Measurements from ENCODE around the gene FRK.

Gene FRK

DNA sequence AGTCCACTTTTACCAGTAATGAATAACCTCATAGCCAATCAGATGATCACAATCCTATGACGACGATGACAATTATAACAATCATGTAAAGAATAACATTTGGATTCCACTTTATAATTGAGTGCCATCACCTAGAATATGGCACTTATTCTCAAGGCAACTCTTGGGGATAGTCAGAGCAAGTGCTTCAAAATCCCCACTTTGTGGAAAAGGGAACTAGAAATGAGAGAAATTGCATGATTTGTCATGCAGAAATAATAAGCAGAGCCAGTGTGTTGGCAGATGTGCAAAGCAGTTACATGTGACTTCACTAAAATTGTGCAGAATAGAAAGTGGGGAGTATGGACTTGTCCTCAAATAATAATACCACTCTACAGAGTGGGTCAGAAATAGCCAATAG is 41.3 kb downstream of the FRK start:
- in situ Hi-C loops (cut with MboI; ENCODE audit: low pct_unique_long_range_greater_than_20kb, low sequenced_read_pairs, unreplicated experiment): no loop called here

DNA sequence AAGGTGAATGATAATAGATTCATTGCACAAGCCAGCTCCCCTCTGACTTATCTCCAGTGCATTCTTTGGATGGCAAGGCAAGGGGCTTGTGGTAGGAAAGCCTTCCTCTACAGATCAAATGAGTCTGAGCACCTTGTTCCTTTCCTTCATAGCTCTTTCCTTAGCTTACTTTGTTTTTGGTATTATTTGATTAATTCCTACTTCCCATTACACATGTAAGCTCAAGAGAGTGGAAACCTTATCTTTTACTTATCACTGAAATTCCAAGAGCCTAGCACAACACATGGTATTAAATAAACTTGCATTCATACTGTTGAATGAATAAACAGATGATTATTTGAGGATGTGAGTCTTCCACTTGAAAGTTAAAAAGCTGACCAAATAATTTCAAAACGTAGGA is 41.7 kb downstream of the FRK start:
- TF ChIP-seq, protein P1, sequence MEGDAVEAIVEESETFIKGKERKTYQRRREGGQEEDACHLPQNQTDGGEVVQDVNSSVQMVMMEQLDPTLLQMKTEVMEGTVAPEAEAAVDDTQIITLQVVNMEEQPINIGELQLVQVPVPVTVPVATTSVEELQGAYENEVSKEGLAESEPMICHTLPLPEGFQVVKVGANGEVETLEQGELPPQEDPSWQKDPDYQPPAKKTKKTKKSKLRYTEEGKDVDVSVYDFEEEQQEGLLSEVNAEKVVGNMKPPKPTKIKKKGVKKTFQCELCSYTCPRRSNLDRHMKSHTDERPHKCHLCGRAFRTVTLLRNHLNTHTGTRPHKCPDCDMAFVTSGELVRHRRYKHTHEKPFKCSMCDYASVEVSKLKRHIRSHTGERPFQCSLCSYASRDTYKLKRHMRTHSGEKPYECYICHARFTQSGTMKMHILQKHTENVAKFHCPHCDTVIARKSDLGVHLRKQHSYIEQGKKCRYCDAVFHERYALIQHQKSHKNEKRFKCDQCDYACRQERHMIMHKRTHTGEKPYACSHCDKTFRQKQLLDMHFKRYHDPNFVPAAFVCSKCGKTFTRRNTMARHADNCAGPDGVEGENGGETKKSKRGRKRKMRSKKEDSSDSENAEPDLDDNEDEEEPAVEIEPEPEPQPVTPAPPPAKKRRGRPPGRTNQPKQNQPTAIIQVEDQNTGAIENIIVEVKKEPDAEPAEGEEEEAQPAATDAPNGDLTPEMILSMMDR (IDR thresholded peaks at IDR 0.05; ENCODE audit: extremely low read depth, insufficient read depth, missing control alignments): no peak
- in situ Hi-C loops (cut with MboI; ENCODE audit: low pct_unique_long_range_greater_than_20kb, low sequenced_read_pairs, unreplicated experiment): no loop called here
- no peak for DNase-seq (ENCODE audit: low spot score)

More for the DNA sequence above, 41.3 kb downstream of the FRK start:
- DNase-seq (ENCODE audit: low spot score): peak; percentile 9
- TF ChIP-seq, protein P1 (IDR thresholded peaks at IDR 0.05; ENCODE audit: extremely low read depth, insufficient read depth, missing control alignments): no peak

DNA sequence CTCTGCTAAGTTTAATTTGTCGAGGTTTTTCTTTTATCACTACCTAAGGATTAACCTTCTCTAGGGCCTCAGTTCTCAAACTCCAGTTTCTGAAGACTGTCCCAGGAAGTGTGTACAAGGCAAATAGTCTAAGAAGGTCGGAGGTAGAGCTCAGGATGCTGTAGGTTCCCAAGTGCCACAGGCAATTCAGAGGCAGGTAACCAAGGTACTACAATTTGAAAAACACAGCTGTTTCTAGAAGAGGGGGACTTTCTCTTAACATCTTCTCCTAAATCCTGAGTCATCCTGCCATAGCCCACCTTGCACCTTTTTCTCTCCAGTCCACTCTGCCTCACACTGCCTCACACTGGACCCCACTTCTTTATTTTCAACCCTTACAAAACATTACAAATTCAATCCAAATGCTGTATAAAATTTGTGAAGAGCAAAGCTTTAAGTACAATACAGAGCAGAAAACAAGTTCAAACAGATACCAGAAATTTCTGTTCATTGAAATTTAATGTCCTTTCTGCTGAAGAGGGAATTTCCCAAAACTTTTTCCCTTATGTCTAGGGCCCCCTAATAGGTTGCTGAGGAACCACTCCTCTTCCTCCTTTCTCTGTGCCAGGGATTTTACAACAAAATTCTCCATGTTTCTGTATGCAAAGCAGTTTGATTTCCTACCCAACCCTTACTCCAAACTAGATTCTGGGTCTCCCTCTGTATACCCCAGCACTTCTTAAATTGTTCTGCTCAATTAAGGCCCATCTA is 43.0 kb downstream of the FRK start:
- no peak for DNase-seq (ENCODE audit: low spot score)
- TF ChIP-seq, protein P1 (IDR thresholded peaks at IDR 0.05; ENCODE audit: extremely low read depth, insufficient read depth, missing control alignments): no peak
- in situ Hi-C loops (cut with MboI; ENCODE audit: low pct_unique_long_range_greater_than_20kb, low sequenced_read_pairs, unreplicated experiment): no loop called here

DNA sequence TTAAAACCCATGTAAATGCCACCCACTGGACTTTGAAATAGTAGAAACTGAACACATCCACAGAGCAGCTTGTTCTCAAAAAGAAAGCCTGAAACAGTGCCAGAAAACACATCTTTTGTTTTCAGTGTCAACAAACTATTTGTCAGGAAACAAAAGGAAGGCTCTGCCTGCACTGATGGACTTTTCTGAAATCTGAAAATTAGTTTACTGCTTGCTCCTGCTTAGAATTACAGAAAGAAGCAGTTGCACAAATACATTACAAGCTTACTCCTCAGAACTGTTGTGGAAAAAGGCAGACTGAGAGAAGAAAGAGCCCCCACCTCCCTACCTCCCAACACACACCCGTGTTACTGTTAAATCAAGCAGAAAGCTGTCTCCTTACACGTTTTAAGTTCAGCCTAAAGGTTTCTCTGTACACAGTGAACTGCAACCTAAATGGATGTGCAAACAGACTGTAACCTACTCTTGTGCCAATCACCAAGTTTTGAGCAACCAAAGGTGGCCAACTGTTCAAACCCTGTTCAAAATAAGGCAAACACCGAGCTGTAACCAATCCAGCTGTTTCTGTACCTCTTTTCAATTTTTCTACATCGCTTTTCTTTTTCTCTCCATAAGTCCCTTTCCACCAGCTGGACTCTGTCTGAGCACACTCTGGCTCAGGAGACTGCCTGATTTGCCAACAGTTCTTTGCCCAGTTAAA is 43.7 kb downstream of the FRK start:
- TF ChIP-seq, protein P1 (IDR thresholded peaks at IDR 0.05; ENCODE audit: extremely low read depth, insufficient read depth, missing control alignments): no peak
- in situ Hi-C loops (cut with MboI; ENCODE audit: low pct_unique_long_range_greater_than_20kb, low sequenced_read_pairs, unreplicated experiment): no loop called here
- DNase-seq (ENCODE audit: low spot score): no peak

- in situ Hi-C loops (cut with MboI; ENCODE audit: low pct_unique_long_range_greater_than_20kb, low sequenced_read_pairs, unreplicated experiment): no loop called here
- no peak for DNase-seq (ENCODE audit: low spot score)
- TF ChIP-seq, protein P1 (IDR thresholded peaks at IDR 0.05; ENCODE audit: extremely low read depth, insufficient read depth, missing control alignments): no peak
Observed at GRCh38 chr6:116015983-116016382, 44.7 kb downstream of the FRK start.

GRCh38 chr6:116015561-116015960 is 45.1 kb downstream of the FRK start:
- in situ Hi-C loops (cut with MboI; ENCODE audit: low pct_unique_long_range_greater_than_20kb, low sequenced_read_pairs, unreplicated experiment): no loop called here
- TF ChIP-seq, protein P1 (IDR thresholded peaks at IDR 0.05; ENCODE audit: extremely low read depth, insufficient read depth, missing control alignments): no peak
- DNase-seq (ENCODE audit: low spot score): no peak

All from GM13977 (cell line).